Measurements from ENCODE around the gene LHFPL6. TPM values are rescaled to one million over a fixed set of nuclear protein-coding genes. Genes with fewer than 3 reads are reported as not detected.
A peak's percentile ranks its signal among the peaks of the same experiment; 100 is the strongest.

Gene LHFPL6
- total and polyA plus RNA-seq, 8 donors = 50.5 to 113 (median 80.2) TPM

- H3K4me1 ChIP-seq = peaks cover 0 to 7% of the 10 kb centered on the region in 2 donors
- H3K36me3 ChIP-seq = no peaks in the 10 kb centered on the region
- intact Hi-C loops (cut with DNase I) = loop anchor here in 1 of 2 donors (10.0 kb wide), 1 partner anchor 196 kb away; no protein-coding TSS in a partner anchor
- DNase-seq (no peak), ATAC-seq (no peak)
- TF ChIP-seq CTCF (IDR thresholded peaks at IDR 0.05) = no peak
- no peaks in the 10 kb centered on the region for H3K9me3 ChIP-seq
- no peak overlapping the region for H3K27ac ChIP-seq
- H3K4me3 ChIP-seq = no peak overlapping the region
- no peaks in the 10 kb centered on the region for H3K27me3 ChIP-seq
Observed at GRCh38 chr13:39419068-39419467, 183.9 kb downstream of the LHFPL6 start.

GRCh38 chr13:39418424-39418823, 184.6 kb downstream of the LHFPL6 start:
- intact Hi-C loops (cut with DNase I) = loop anchor here in 1 of 2 donors (10.0 kb wide), 1 partner anchor 196 kb away; no protein-coding TSS in a partner anchor
- Histone ChIP-seq H3K27me3 (no peaks in the 10 kb centered on the region), H3K36me3 (no peaks in the 10 kb centered on the region), H3K27ac (no peak overlapping the region), H3K4me3 (no peak overlapping the region), H3K4me1 (peaks cover 0 to 7% of the 10 kb centered on the region in 2 donors), H3K9me3 (no peaks in the 10 kb centered on the region)
- ATAC-seq = no peak
- DNase-seq = no peak
- TF ChIP-seq CTCF (IDR thresholded peaks at IDR 0.05) = no peak

- no peak for TF ChIP-seq CTCF (IDR thresholded peaks at IDR 0.05)
- H3K4me1 ChIP-seq = peaks cover 0 to 7% of the 10 kb centered on the region in 2 donors
- H3K4me3 ChIP-seq = no peak overlapping the region
- H3K27me3 ChIP-seq = no peaks in the 10 kb centered on the region
- H3K9me3 ChIP-seq = no peaks in the 10 kb centered on the region
- no peak overlapping the region for H3K27ac ChIP-seq
- intact Hi-C loops (cut with DNase I) = loop anchor here in 1 of 2 donors (10.0 kb wide), 1 partner anchor 197 kb away; no protein-coding TSS in a partner anchor
- ATAC-seq = no peak
- DNase-seq = no peak
- no peaks in the 10 kb centered on the region for H3K36me3 ChIP-seq
Observed at GRCh38 chr13:39417643-39418042, 185.3 kb downstream of the LHFPL6 start.

GRCh38 chr13:39417131-39417530, 185.9 kb downstream of the LHFPL6 start:
- no peaks in the 10 kb centered on the region for H3K9me3 ChIP-seq
- no peak for TF ChIP-seq CTCF (IDR thresholded peaks at IDR 0.05)
- no peak overlapping the region for H3K4me3 ChIP-seq
- DNase-seq = no peak
- H3K4me1 ChIP-seq = peaks cover 0 to 7% of the 10 kb centered on the region in 2 donors
- H3K36me3 ChIP-seq = no peaks in the 10 kb centered on the region
- no peaks in the 10 kb centered on the region for H3K27me3 ChIP-seq
- intact Hi-C loops (cut with DNase I) = loop anchor here in 1 of 2 donors (10.0 kb wide), 1 partner anchor 198 kb away; no protein-coding TSS in a partner anchor
- no peak overlapping the region for H3K27ac ChIP-seq
- ATAC-seq = no peak

GRCh38 chr13:39415008-39415802, 187.8 kb downstream of the LHFPL6 start:
- DNase-seq (peak in 2 of 4 donors; percentile 59 to 76), ATAC-seq (peak; percentile 86)
- Histone ChIP-seq H3K9me3 (no peaks in the 10 kb centered on the region), H3K4me3 (no peak overlapping the region), H3K27me3 (no peaks in the 10 kb centered on the region), H3K4me1 (peaks cover 0 to 18% of the 10 kb centered on the region in 2 donors), H3K36me3 (no peaks in the 10 kb centered on the region), H3K27ac (peak overlapping the region in 1 of 2 donors; percentile 10)
- intact Hi-C loops (cut with DNase I) = loop anchor here in 1 of 2 donors (10.0 kb wide), 1 partner anchor 200 kb away; no protein-coding TSS in a partner anchor
- TF ChIP-seq CTCF (IDR thresholded peaks at IDR 0.05) = peak; percentile 23 to 46
